Mesenchymal stem cell (in vitro differentiated cells and primary cell): Measurements from ENCODE around the gene GGPS1.

Experiments used
- DNase-seq: peaks from one replicate; pipeline ENCODE4 v3.0.0-alpha.2; 2013
- H2AFZ ChIP-seq: one replicate; pipeline ENCODE4 v1.6.1; 2013; ENCODE audit warnings: low read depth, mild to moderate bottlenecking, control low read depth, inconsistent platforms, low read length, moderate library complexity
- H2AK5ac ChIP-seq: 2 replicates; pipeline ENCODE4 v1.6.1; 2013; ENCODE audit warnings: low read length, moderate library complexity, mild to moderate bottlenecking, inconsistent platforms; ENCODE audit not compliant: severe bottlenecking
- H2BK120ac ChIP-seq: one replicate; pipeline ENCODE4 v1.6.1; 2013; ENCODE audit warnings: low read depth, mild to moderate bottlenecking, inconsistent platforms, low read length, moderate library complexity
- H2BK12ac ChIP-seq, 2 experiments: one replicate each; pipeline ENCODE4 v1.6.1; 2013; ENCODE audit warnings: inconsistent platforms in 2 of 2, low read length in 2 of 2, mild to moderate bottlenecking in 2 of 2, moderate library complexity in 2 of 2, control low read depth in 1 of 2
- H2BK15ac ChIP-seq: one replicate; pipeline ENCODE4 v1.6.1; 2013; ENCODE audit warnings: mild to moderate bottlenecking, low read depth, inconsistent platforms; ENCODE audit not compliant: poor library complexity, severe bottlenecking
- H2BK5ac ChIP-seq: 2 replicates; pipeline ENCODE4 v1.6.1; 2013; ENCODE audit warnings: low read depth, mild to moderate bottlenecking, low read length, control low read depth, inconsistent platforms; ENCODE audit not compliant: poor library complexity, severe bottlenecking
- H3K14ac ChIP-seq, 2 experiments: one replicate each; pipeline ENCODE4 v1.6.1; 2013; ENCODE audit warnings: inconsistent platforms in 2 of 2, low read length in 2 of 2, control low read depth in 1 of 2, mild to moderate bottlenecking in 1 of 2, moderate library complexity in 1 of 2
- H3K18ac ChIP-seq, 2 experiments: one replicate each; pipeline ENCODE4 v1.6.1; 2013; ENCODE audit warnings: inconsistent platforms in 2 of 2, low read length in 2 of 2, control low read depth in 1 of 2, low read depth in 1 of 2, mild to moderate bottlenecking in 1 of 2
- H3K23ac ChIP-seq, 2 experiments: one replicate each; pipeline ENCODE4 v1.6.1; 2013; ENCODE audit warnings: inconsistent platforms in 2 of 2, low read length in 2 of 2, mild to moderate bottlenecking in 2 of 2, moderate library complexity in 2 of 2, control low read depth in 1 of 2
- H3K27ac ChIP-seq: 2 replicates; pipeline ENCODE4 v1.5.1; 2013; ENCODE audit warnings: mild to moderate bottlenecking, moderate library complexity, low read length, control low read depth, inconsistent platforms; ENCODE audit not compliant: poor library complexity, severe bottlenecking
- H3K27me3 ChIP-seq, 2 experiments: 2 replicates each; pipeline versions ENCODE4 v1.6.1 to v1.7.0; 2013; ENCODE audit warnings: low read length in 2 of 2, mild to moderate bottlenecking in 2 of 2, moderate library complexity in 2 of 2, control low read depth in 1 of 2, inconsistent platforms in 1 of 2; ENCODE audit not compliant: control insufficient read depth in 1 of 2, insufficient read depth in 1 of 2
- H3K36me3 ChIP-seq, 2 experiments: 2 replicates each; pipeline versions ENCODE4 v1.6.1 to v1.7.0; 2013; ENCODE audit warnings: low read length in 2 of 2, control low read depth in 1 of 2, inconsistent platforms in 1 of 2, low read depth in 1 of 2, mild to moderate bottlenecking in 1 of 2; ENCODE audit not compliant: insufficient read depth in 2 of 2, control insufficient read depth in 1 of 2
- H3K4ac ChIP-seq, 2 experiments: one replicate each; pipeline ENCODE4 v1.6.1; 2013; ENCODE audit warnings: inconsistent platforms in 2 of 2, low read length in 2 of 2, mild to moderate bottlenecking in 2 of 2, moderate library complexity in 2 of 2, control low read depth in 1 of 2, low read depth in 1 of 2
- H3K4me1 ChIP-seq: 2 replicates; pipeline ENCODE4 v1.6.1; 2013; ENCODE audit warnings: low read depth, low read length, control low read depth; ENCODE audit not compliant: control insufficient read depth, insufficient read depth
- H3K4me2 ChIP-seq: 2 replicates; pipeline ENCODE4 v1.6.1; 2013; ENCODE audit warnings: low read length, mild to moderate bottlenecking, inconsistent platforms; ENCODE audit not compliant: poor library complexity, severe bottlenecking
- H3K4me3 ChIP-seq, 2 experiments: 2 replicates each; pipeline versions ENCODE4 v1.5.1 to v1.7.0; 2013; ENCODE audit warnings: low read length in 2 of 2, mild to moderate bottlenecking in 2 of 2, control low read depth in 1 of 2, low read depth in 1 of 2; ENCODE audit not compliant: insufficient read depth in 1 of 2
- H3K79me1 ChIP-seq: replicated peaks from 2 replicates; pipeline ENCODE4 v1.6.1; 2013; ENCODE audit warnings: mild to moderate bottlenecking, control low read depth, low read length, inconsistent platforms; ENCODE audit not compliant: poor library complexity, severe bottlenecking
- H3K9ac ChIP-seq: 2 replicates; pipeline ENCODE4 v1.7.0; 2013; ENCODE audit warnings: mild to moderate bottlenecking, low read length, moderate library complexity
- H3K9me3 ChIP-seq: 2 replicates; pipeline ENCODE4 v1.7.0; 2013; ENCODE audit warnings: mild to moderate bottlenecking, low read length; ENCODE audit not compliant: control insufficient read depth
- H4K8ac ChIP-seq: one replicate; pipeline ENCODE4 v1.6.1; 2013; ENCODE audit warnings: inconsistent platforms, mild to moderate bottlenecking, low read length, moderate library complexity
- H4K91ac ChIP-seq: one replicate; pipeline ENCODE4 v1.6.1; 2013; ENCODE audit warnings: mild to moderate bottlenecking, low read length, inconsistent platforms
- WGBS: methylation state at CpG from one replicate; pipeline ENCODE4 v1.1.7; 2013; ENCODE audit warnings: mixed read lengths; 5-methylcytosine and 5-hydroxymethylcytosine counted together

Gene GGPS1

GRCh38 chr1:235289859-235290739 lies 38.3 kb upstream of the GGPS1 start:
- no peak overlapping the region for H3K14ac ChIP-seq
- H3K9ac ChIP-seq: no peak overlapping the region
- H4K91ac ChIP-seq: no peak overlapping the region
- H3K23ac ChIP-seq: no peak overlapping the region
- H2AK5ac ChIP-seq: no peak overlapping the region
- H3K18ac ChIP-seq: no peak overlapping the region
- no peak overlapping the region for H4K8ac ChIP-seq
- H2BK15ac ChIP-seq: no peak overlapping the region
- H3K4ac ChIP-seq: no peak overlapping the region
- no peak overlapping the region for H2BK12ac ChIP-seq
- no peak overlapping the region for H2BK120ac ChIP-seq
- no peak overlapping the region for H3K27ac ChIP-seq
- H3K36me3 ChIP-seq: no peaks in the 10 kb centered on the region
- H3K4me1 ChIP-seq: peaks cover 5% of the 10 kb centered on the region
- no peak for DNase-seq
- H3K4me2 ChIP-seq: no peak overlapping the region
- no peaks in the 10 kb centered on the region for H3K27me3 ChIP-seq
- H3K4me3 ChIP-seq: no peak overlapping the region
- no peaks in the 10 kb centered on the region for H3K9me3 ChIP-seq
- H2BK5ac ChIP-seq: no peak overlapping the region
- H2AFZ ChIP-seq: no peak overlapping the region
- H3K79me1 ChIP-seq: no peaks in the 10 kb centered on the region
- 98% methylated on average over 7 of the region's 12 CpGs for WGBS

DNA sequence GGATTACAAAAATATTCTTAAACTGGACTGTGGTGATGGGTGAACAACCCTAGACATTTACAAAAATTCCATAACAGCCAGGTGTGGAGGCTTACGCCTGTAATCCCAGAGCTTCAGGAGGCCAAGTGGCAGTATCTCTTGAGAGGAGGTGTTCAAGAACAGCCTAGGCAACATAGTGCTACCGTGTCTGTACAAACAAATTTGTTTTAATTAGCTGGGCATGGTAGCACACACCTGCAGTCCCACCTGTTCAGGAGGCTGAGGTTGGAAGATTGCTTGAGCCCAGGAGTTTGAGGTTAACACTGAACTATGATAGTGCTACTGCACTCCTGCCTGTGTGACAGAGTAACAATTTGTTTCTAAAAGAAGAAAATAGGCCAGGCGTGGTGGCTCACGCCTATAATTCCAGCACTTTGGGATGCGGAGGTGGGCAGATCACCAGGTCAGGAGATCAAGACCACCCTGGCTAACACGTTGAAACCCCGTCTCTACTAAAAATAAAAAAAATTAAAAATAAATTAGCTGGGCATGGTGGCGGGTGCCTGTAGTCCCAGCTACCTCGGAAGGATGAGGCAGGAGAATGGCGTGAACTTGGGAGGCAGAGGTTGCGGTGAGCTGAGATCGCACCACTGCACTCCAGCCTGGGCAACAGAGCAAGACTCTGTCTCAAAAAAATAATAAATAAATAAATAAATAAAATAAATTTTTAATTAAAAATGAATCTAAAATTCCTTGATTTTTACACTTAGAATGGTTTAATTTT lies 37.4 kb upstream of the GGPS1 start:
- Histone ChIP-seq H3K27me3 (no peaks in the 10 kb centered on the region), H3K9ac (no peak overlapping the region), H3K23ac (no peak overlapping the region), H3K9me3 (no peaks in the 10 kb centered on the region), H2BK120ac (no peak overlapping the region), H3K4me2 (no peak overlapping the region), H3K18ac (no peak overlapping the region), H2BK12ac (no peak overlapping the region), H3K79me1 (no peaks in the 10 kb centered on the region), H4K8ac (no peak overlapping the region), H3K4me1 (peaks cover 7% of the 10 kb centered on the region), H3K14ac (no peak overlapping the region), H4K91ac (no peak overlapping the region), H3K4me3 (no peak overlapping the region), H3K27ac (no peak overlapping the region), H3K4ac (no peak overlapping the region), H2AFZ (no peak overlapping the region), H2BK15ac (no peak overlapping the region), H2BK5ac (no peak overlapping the region), H3K36me3 (no peaks in the 10 kb centered on the region), H2AK5ac (no peak overlapping the region)
- WGBS: 94% methylated on average over 7 of the region's 12 CpGs
- DNase-seq: no peak

- Histone ChIP-seq H3K9ac (peak overlapping the region; percentile 45), H3K4ac (no peak overlapping the region), H3K18ac (no peak overlapping the region), H2BK12ac (no peak overlapping the region), H3K4me1 (peaks cover 8% of the 10 kb centered on the region), H4K91ac (no peak overlapping the region), H3K27ac (no peak overlapping the region), H2AK5ac (no peak overlapping the region), H3K23ac (no peak overlapping the region), H2AFZ (no peak overlapping the region), H3K36me3 (no peaks in the 10 kb centered on the region), H3K14ac (no peak overlapping the region), H3K9me3 (no peaks in the 10 kb centered on the region), H4K8ac (no peak overlapping the region), H3K4me3 (no peak overlapping the region), H2BK120ac (no peak overlapping the region), H3K79me1 (no peaks in the 10 kb centered on the region), H2BK5ac (no peak overlapping the region), H2BK15ac (no peak overlapping the region), H3K27me3 (no peaks in the 10 kb centered on the region), H3K4me2 (no peak overlapping the region)
- WGBS: 93% methylated on average over 3 of the region's 6 CpGs
- DNase-seq: no peak
These were observed 36.7 kb upstream of the GGPS1 start for GRCh38 chr1:235291599-235292091.

- Histone ChIP-seq H2AFZ (no peak overlapping the region), H2AK5ac (no peak overlapping the region), H3K4me2 (no peak overlapping the region)
These were observed 35.6 kb upstream of the GGPS1 start for GRCh38 chr1:235292790-235293189.

More at GRCh38 chr1:235292790-235293189, 35.6 kb upstream of the GGPS1 start:
- no peak overlapping the region for H2BK5ac ChIP-seq
- no peaks in the 10 kb centered on the region for H3K36me3 ChIP-seq
- H3K14ac ChIP-seq: no peak overlapping the region
- no peak overlapping the region for H4K91ac ChIP-seq
- H2BK12ac ChIP-seq: no peak overlapping the region
- no peak overlapping the region for H3K9ac ChIP-seq
- H3K79me1 ChIP-seq: no peaks in the 10 kb centered on the region
- no peak overlapping the region for H2BK15ac ChIP-seq
- H3K27ac ChIP-seq: no peak overlapping the region
- H3K4ac ChIP-seq: no peak overlapping the region
- no peak overlapping the region for H3K18ac ChIP-seq
- no peaks in the 10 kb centered on the region for H3K27me3 ChIP-seq
- no peak overlapping the region for H4K8ac ChIP-seq
- H2BK120ac ChIP-seq: no peak overlapping the region
- no peak overlapping the region for H3K4me3 ChIP-seq
- H3K23ac ChIP-seq: no peak overlapping the region
- DNase-seq: no peak
- H3K9me3 ChIP-seq: no peaks in the 10 kb centered on the region
- H3K4me1 ChIP-seq: peaks cover 4% of the 10 kb centered on the region
- WGBS: 96% methylated on average over 4 of the region's 4 CpGs
